GM18861 (cell line): Measurements from ENCODE around the gene ERBB4.
"Not testable (repeated sequence)": the region's sequence is repeated elsewhere in the genome, so short reads cannot be mapped to it uniquely, and the experiment has no call there.

Experiments
- ATAC-seq: cut with Tn5 transposase; IDR thresholded peaks from one replicate; pipeline ENCODE4 v1.9.1; 2021; ENCODE audit not compliant: unreplicated experiment

Gene ERBB4

GRCh38 chr2:212311807-212312404 lies 226.7 kb downstream of the ERBB4 start:
- ATAC-seq: no peak

GRCh38 chr2:212299943-212300342 lies 238.7 kb downstream of the ERBB4 start:
- no peak for ATAC-seq

GRCh38 chr2:212299333-212299732 lies 239.3 kb downstream of the ERBB4 start:
- ATAC-seq: no peak

- ATAC-seq: no peak
These were observed 243.0 kb downstream of the ERBB4 start for GRCh38 chr2:212295571-212295970.

- no peak for ATAC-seq
These were observed 243.8 kb downstream of the ERBB4 start for GRCh38 chr2:212294816-212295215.

- no peak for ATAC-seq
These were observed 249.3 kb downstream of the ERBB4 start for GRCh38 chr2:212289301-212289700.

- no peak for ATAC-seq
These were observed 250.3 kb downstream of the ERBB4 start for GRCh38 chr2:212288308-212288707.

GRCh38 chr2:212284166-212284565 lies 254.4 kb downstream of the ERBB4 start:
- no peak for ATAC-seq

- no peak for ATAC-seq
These were observed 255.8 kb downstream of the ERBB4 start for GRCh38 chr2:212282671-212283261.

- no peak for ATAC-seq
These were observed 261.8 kb downstream of the ERBB4 start for GRCh38 chr2:212276813-212277212.

GRCh38 chr2:212274215-212274614 lies 264.4 kb downstream of the ERBB4 start:
- ATAC-seq: no peak

GRCh38 chr2:212271583-212271982 lies 267.0 kb downstream of the ERBB4 start:
- ATAC-seq: no peak

- no peak for ATAC-seq
These were observed 269.6 kb downstream of the ERBB4 start for GRCh38 chr2:212269005-212269404.

- no peak for ATAC-seq
These were observed 272.3 kb downstream of the ERBB4 start for GRCh38 chr2:212266297-212266696.

- ATAC-seq: no peak
These were observed 272.8 kb downstream of the ERBB4 start for GRCh38 chr2:212265777-212266176.

- no peak for ATAC-seq
These were observed 274.4 kb downstream of the ERBB4 start for GRCh38 chr2:212264187-212264586.

GRCh38 chr2:212259226-212259625 lies 279.4 kb downstream of the ERBB4 start:
- ATAC-seq: no peak

- no peak for ATAC-seq
These were observed 284.3 kb downstream of the ERBB4 start for GRCh38 chr2:212254339-212254738.

GRCh38 chr2:212249451-212249850 lies 289.2 kb downstream of the ERBB4 start:
- ATAC-seq: no peak

- ATAC-seq: no peak
These were observed 292.7 kb downstream of the ERBB4 start for GRCh38 chr2:212245880-212246279.

- ATAC-seq: no peak
These were observed 295.9 kb downstream of the ERBB4 start for GRCh38 chr2:212242724-212243123.

GRCh38 chr2:212238152-212238551 lies 300.4 kb downstream of the ERBB4 start:
- not testable (repeated sequence) for ATAC-seq
